Hepatocyte (in vitro differentiated cells): Measurements from ENCODE around the gene MBTPS2. TPM values are rescaled to one million over a fixed set of nuclear protein-coding genes. Genes with fewer than 3 reads are reported as not detected.

Experiments used
- DNase-seq: peaks from one replicate; pipeline ENCODE4 v3.0.0-alpha.2; 2016; ENCODE audit warnings: low spot score
- H2AFZ ChIP-seq: fragments of 200-600 bp; sonication (generic); 2 replicates; pipeline ENCODE4 v1.6.0; 2016; ENCODE audit warnings: antibody characterized with exemption, mild to moderate bottlenecking
- H3K27ac ChIP-seq: fragments of 200-600 bp; sonication (generic); 2 replicates; pipeline ENCODE4 v1.5.1; 2016; ENCODE audit warnings: mild to moderate bottlenecking
- H3K27me3 ChIP-seq: fragments of 200-600 bp; sonication (generic); 2 replicates; pipeline ENCODE4 v1.6.1; 2016
- H3K36me3 ChIP-seq: fragments of 200-600 bp; sonication (generic); replicated peaks from 2 replicates; pipeline ENCODE4 v1.5.1; 2016; ENCODE audit warnings: low read depth; ENCODE audit not compliant: insufficient read depth
- H3K4me1 ChIP-seq: fragments of 200-600 bp; sonication (generic); 2 replicates; pipeline ENCODE4 v1.5.1; 2016; ENCODE audit warnings: mild to moderate bottlenecking, moderate library complexity; ENCODE audit not compliant: insufficient read depth
- H3K4me2 ChIP-seq: fragments of 200-600 bp; sonication (generic); 2 replicates; pipeline ENCODE4 v1.6.0; 2016
- H3K4me3 ChIP-seq: fragments of 200-600 bp; sonication (generic); 2 replicates; pipeline ENCODE4 v1.5.1; 2016; ENCODE audit warnings: mild to moderate bottlenecking
- H3K79me2 ChIP-seq: fragments of 200-600 bp; sonication (generic); 2 replicates; pipeline ENCODE4 v1.6.0; 2017; ENCODE audit warnings: mild to moderate bottlenecking
- H3K9me2 ChIP-seq: fragments of 200-600 bp; sonication (generic); replicated peaks from 2 replicates; pipeline ENCODE4 v1.6.0; 2017; ENCODE audit warnings: mild to moderate bottlenecking; ENCODE audit not compliant: insufficient read depth
- H3K9me3 ChIP-seq: fragments of 200-600 bp; sonication (generic); 2 replicates; pipeline ENCODE4 v1.5.1; 2016; ENCODE audit warnings: low read depth, mild to moderate bottlenecking
- H4K20me1 ChIP-seq: fragments of 200-600 bp; sonication (generic); 2 replicates; pipeline ENCODE4 v1.6.0; 2016; ENCODE audit warnings: mild to moderate bottlenecking; ENCODE audit not compliant: insufficient read depth, poor library complexity, severe bottlenecking
- CTCF ChIP-seq: fragments of 200-600 bp; sonication (generic); IDR thresholded peaks from 2 replicates; pipeline ENCODE4 v1.5.1; 2016; ENCODE audit warnings: antibody characterized with exemption, mild to moderate bottlenecking; ENCODE audit not compliant: poor library complexity
- EZH2 ChIP-seq: fragments of 200-600 bp; sonication (generic); IDR thresholded peaks from 2 replicates; pipeline ENCODE4 v1.6.1; 2016; ENCODE audit warnings: antibody characterized with exemption, mild to moderate bottlenecking, borderline replicate concordance
- EZH2phosphoT487 ChIP-seq: fragments of 200-600 bp; sonication (generic); IDR thresholded peaks from one replicate; pipeline ENCODE4 v1.6.1; 2018; ENCODE audit warnings: antibody characterized with exemption, mild to moderate bottlenecking, low read depth, moderate library complexity; ENCODE audit not compliant: unreplicated experiment, severe bottlenecking
- WGBS: methylation state at CpG from one replicate; pipeline ENCODE4 v1.1.6; 2016; ENCODE audit warnings: low lambda C conversion rate; ENCODE audit errors: missing lambda C conversion rate; 5-methylcytosine and 5-hydroxymethylcytosine counted together
- polyA plus RNA-seq: library from polyadenylated mRNA; unstranded; fragments of >200 nt; fragmentation: Nextera tagmentation; extraction: Ambion mirVana; gene quantifications from 2 replicates; pipeline ENCODE4 v1.2.1, GENCODE V29; 2016
- total RNA-seq: library from RNA; depleted of rRNA; stranded (reverse); fragments of >200 nt; gene quantifications from 2 replicates; pipeline ENCODE4 v1.2.3, GENCODE V29; 2014

The MBTPS2 gene
- total and polyA plus RNA-seq, 2 experiments from 2014 or later: 18.4 to 19.9 TPM

DNA sequence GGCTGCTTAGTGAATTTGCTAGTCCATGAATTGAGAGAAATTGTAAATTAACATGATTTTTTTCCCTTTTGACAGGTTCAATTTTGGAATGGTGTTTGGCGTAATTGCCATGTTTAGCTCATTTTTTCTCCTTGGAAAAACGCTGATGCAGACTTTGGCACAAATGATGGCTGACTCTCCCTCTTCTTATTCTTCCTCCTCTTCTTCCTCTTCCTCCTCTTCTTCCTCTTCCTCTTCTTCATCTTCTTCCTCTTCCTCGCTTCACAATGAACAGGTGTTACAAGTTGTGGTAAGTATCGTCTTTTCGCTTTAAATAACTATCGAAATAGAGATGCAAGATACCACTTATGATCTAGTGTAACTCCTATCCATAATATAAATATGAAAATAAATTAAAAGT, 5.7 kb downstream of the MBTPS2 start:
- H3K27me3 ChIP-seq: no peaks in the 10 kb centered on the region
- DNase-seq: no peak
- H3K4me3 ChIP-seq: no peak overlapping the region
- no peak overlapping the region for H3K27ac ChIP-seq
- peaks cover 11% of the 10 kb centered on the region for H3K79me2 ChIP-seq
- TF ChIP-seq EZH2 (no peak), EZH2phosphoT487 (no peak), CTCF (no peak)
- no peaks in the 10 kb centered on the region for H3K4me1 ChIP-seq
- 88% methylated on average over 6 of the region's 6 CpGs for WGBS
- H3K9me3 ChIP-seq: no peaks in the 10 kb centered on the region
- no peaks in the 10 kb centered on the region for H4K20me1 ChIP-seq
- no peaks in the 10 kb centered on the region for H3K9me2 ChIP-seq
- no peak overlapping the region for H3K4me2 ChIP-seq
- H3K36me3 ChIP-seq: no peaks in the 10 kb centered on the region
- H2AFZ ChIP-seq: no peak overlapping the region

- WGBS: 84% methylated on average over 1 of the region's 1 CpG
- no peak for DNase-seq
- H4K20me1 ChIP-seq: no peaks in the 10 kb centered on the region
- no peaks in the 10 kb centered on the region for H3K27me3 ChIP-seq
- no peak overlapping the region for H2AFZ ChIP-seq
- H3K9me2 ChIP-seq: no peaks in the 10 kb centered on the region
- TF ChIP-seq EZH2 (no peak), CTCF (no peak), EZH2phosphoT487 (no peak)
- H3K4me2 ChIP-seq: no peak overlapping the region
- H3K36me3 ChIP-seq: no peaks in the 10 kb centered on the region
- H3K9me3 ChIP-seq: no peaks in the 10 kb centered on the region
- no peaks in the 10 kb centered on the region for H3K4me1 ChIP-seq
- no peaks in the 10 kb centered on the region for H3K79me2 ChIP-seq
- no peak overlapping the region for H3K4me3 ChIP-seq
- no peak overlapping the region for H3K27ac ChIP-seq
Measured at GRCh38 chrX:21847342-21847741, 7.9 kb downstream of the MBTPS2 start.

- Histone ChIP-seq H3K4me1 (no peaks in the 10 kb centered on the region), H3K9me3 (no peaks in the 10 kb centered on the region), H3K27me3 (no peaks in the 10 kb centered on the region), H3K79me2 (no peaks in the 10 kb centered on the region), H3K36me3 (no peaks in the 10 kb centered on the region), H2AFZ (no peak overlapping the region), H3K4me2 (no peak overlapping the region), H4K20me1 (no peaks in the 10 kb centered on the region), H3K27ac (no peak overlapping the region), H3K9me2 (no peaks in the 10 kb centered on the region), H3K4me3 (no peak overlapping the region)
- no peak for TF ChIP-seq EZH2phosphoT487
- DNase-seq: no peak
Measured at GRCh38 chrX:21853578-21853977, 14.2 kb downstream of the MBTPS2 start.

GRCh38 chrX:21855937-21856415, 16.6 kb downstream of the MBTPS2 start, which contains the start of gene YY2:
TSS of gene YY2 (plus strand) at chrX:21855987. CDS start at chrX:21856485, 498 bp downstream.
- WGBS: 91% methylated on average over 28 of the region's 29 CpGs
- H3K9me3 ChIP-seq: no peaks in the 10 kb centered on the region
- no peak for DNase-seq
- H2AFZ ChIP-seq: no peak within 1 kb of the TSS
- H3K79me2 ChIP-seq: no peaks in the 10 kb centered on the region
- TF ChIP-seq EZH2: no peak
- TF ChIP-seq EZH2phosphoT487: no peak
- no peak for TF ChIP-seq CTCF
- no peaks in the 10 kb centered on the region for H4K20me1 ChIP-seq
- no peak within 1 kb of the TSS for H3K4me2 ChIP-seq
- H3K4me3 ChIP-seq: no peak within 1 kb of the TSS
- H3K27me3 ChIP-seq: no peaks in the 10 kb centered on the region
- no peaks in the 10 kb centered on the region for H3K4me1 ChIP-seq
- no peaks in the 10 kb centered on the region for H3K9me2 ChIP-seq
- no peaks in the 10 kb centered on the region for H3K36me3 ChIP-seq
- no peak within 1 kb of the TSS for H3K27ac ChIP-seq
